GM18909 (cell line): ENCODE results near the gene EHMT1.
"Not testable (repeated sequence)": the region's sequence is repeated elsewhere in the genome, so short reads cannot be mapped to it uniquely, and the experiment has no call there.

Experiments used
- ATAC-seq: cut with Tn5 transposase; IDR thresholded peaks from one replicate; pipeline ENCODE4 v1.9.1; 2021; ENCODE audit warnings: mild to moderate bottlenecking; ENCODE audit not compliant: unreplicated experiment, poor library complexity

The EHMT1 gene

DNA sequence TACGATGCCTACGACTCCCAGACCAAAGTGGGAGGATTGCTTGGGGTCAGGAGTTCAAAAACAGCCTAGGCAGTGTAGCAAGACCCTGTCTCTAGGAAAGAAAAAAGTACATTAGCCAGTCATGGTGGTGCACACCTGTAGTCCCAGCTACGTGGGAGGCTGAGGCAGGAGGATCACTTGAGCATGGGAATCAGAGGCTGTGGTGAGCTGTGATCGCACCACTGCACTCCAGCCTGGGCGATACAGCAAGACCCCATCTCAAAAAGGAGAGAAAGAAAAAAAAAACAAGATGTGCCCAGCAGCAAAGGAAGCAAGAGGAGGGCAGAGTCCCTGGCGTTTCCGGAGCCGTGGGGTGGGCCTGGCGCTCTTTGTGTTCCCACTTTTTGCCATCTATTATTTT lies 179.3 kb downstream of the EHMT1 start:
- no peak for ATAC-seq

DNA sequence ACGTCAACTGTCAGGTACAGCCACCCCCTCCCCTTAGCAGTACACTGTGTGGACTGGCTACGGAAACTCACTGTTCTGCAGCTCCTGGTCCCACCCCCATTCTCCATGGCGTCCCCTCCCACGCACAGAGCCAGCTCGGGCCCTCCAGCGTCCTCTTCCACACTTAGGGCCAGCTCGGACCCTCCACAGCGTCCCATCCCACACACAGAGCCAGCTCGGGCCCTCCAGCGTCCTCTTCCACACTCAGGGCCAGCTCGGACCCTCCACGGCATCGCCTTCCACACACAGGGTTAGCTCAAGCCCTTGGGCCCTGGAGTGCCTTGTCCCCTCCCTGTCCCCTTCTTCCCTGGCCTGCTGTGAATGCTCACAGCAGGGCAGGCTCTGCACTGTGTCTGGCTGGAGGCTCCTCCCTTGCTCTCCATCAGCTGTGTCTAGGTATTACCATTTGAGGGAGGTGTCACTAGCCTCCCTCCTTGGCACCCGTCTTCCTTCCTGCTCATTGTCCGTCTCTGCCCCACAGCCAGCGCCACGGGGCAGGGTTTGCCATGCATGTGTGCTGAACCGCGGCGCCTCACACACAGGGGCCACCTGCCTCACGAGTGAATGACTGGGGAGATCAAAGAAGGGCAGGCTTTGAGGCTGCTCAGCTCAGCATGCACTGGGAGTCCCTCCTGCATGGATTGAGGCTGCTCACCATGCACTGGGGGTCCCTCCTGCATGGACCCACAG lies 180.3 kb downstream of the EHMT1 start:
- no peak for ATAC-seq

- ATAC-seq = no peak
These were observed 180.8 kb downstream of the EHMT1 start for GRCh38 chr9:137799630-137799983.

DNA sequence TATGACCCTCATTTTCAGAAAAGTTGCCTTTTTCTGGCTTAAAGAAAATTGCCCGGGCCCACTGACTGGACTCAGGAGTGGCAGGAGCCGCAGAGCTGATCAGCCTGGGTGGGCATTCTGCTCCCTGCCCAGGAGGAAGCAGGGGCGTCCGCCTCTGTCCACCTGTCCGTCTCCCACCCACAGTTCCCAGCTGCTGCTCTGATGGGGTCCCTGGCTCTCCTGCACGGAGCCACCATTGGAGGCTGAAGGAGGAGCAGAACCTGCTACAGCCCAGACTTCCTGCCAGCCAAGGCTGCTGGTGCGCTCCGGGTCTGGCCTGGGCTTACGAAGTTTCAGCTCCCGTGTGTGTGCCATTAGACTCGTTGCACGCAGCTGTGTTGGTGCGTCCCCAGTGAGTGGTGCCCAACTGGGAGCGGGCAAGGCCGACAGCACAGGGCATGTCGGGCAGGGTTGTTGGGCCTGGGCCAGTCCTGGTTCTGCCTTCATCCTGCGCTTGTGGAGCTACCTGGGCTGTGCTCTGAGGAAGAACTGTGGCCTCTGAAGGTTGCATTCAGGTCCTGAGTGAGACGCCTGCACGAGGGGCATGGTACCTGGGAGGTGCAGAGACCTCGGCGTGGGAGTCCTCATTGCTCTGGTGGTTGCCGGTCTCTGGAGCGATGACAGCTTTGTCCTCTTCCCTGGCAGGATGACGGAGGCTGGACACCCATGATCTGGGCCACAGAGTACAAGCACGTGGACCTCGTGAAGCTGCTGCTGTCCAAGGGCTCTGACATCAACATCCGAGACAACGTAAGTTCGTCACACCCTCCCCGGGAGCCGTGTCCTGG lies 181.6 kb downstream of the EHMT1 start:
- ATAC-seq = no peak

GRCh38 chr9:137801023-137801319 lies 182.2 kb downstream of the EHMT1 start:
- ATAC-seq = no peak

DNA sequence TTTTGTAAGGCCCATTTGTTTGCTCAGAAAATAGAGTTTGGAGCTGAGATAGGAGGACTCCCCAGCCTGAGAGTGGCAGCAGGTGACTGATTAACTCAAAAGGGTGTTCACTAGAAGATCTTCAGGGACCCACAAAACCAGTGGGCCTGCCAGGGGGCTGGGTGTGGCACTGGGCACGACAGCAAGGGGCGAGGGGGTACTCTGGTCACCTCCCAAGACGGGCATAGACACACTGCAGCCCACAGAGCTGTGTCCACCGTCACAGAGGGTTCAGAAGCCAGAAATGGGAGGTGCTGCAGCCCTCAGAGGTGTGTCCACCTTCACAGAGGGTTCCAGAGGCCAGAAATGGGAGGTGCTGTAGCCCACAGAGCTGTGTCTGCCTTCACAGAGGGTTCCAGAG lies 183.2 kb downstream of the EHMT1 start:
- no peak for ATAC-seq

GRCh38 chr9:137802521-137803243 lies 183.9 kb downstream of the EHMT1 start:
- ATAC-seq = no peak

GRCh38 chr9:137804908-137805630 lies 186.3 kb downstream of the EHMT1 start:
- ATAC-seq = no peak

GRCh38 chr9:137807721-137808703 lies 189.2 kb downstream of the EHMT1 start:
- no peak for ATAC-seq

DNA sequence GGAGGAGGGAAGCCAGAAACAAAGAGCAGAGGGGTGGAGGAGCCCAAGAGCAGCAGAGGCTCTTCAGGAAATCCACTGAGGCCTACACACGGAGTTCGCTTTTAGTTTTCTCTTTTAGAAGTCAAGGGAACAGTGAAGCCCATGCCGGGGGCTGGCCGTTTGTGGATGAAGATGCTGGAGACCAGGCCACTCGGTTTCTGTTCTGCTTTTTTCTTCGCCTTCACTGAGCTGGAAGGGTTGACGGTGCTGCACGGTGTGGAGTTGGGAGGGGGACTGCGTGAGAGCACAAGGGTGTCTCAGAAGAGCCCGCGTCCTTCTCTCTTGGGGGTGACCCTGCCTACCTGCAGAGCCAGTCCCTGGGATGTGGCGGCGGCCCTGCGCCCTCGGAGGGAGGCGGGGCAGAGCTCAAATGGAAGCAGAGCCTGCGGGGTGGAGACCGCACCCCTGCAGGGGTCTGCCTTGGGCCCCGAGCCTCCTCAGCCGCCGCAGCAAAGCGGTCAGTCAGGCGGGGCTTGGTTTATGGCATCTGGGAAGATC lies 190.3 kb downstream of the EHMT1 start:
- ATAC-seq = no peak

DNA sequence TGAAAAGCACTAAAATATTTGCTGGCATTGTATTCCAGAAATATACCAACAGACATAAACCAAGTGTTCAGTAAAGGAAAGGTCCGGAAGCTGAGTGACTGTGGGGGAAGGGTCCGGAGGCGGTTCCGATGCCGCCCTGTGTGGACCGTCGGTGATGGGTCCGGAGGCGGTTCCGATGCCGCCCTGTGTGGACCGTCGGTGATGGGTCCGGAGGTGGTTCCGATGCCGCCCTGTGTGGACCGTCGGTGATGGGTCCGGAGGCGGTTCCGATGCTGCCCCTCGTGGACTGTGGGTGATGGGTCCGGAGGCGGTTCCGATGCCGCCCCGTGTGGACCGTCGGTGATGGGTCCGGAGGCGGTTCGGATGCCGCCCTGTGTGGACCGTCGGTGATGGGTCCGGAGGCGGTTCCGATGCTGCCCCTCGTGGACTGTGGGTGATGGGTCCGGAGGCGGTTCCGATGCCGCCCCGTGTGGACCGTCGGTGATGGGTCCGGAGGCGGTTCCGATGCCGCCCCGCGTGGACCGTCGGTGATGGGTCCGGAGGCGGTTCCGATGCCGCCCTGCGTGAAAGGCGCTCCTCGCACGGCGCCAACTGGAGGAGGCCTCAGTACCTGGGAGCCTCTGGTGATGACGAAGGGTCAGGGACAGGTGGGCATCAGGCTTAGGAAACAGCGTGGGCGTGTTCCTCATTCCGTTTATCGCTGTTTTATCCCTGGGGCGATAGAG lies 191.1 kb downstream of the EHMT1 start:
- not testable (repeated sequence) for ATAC-seq

GRCh38 chr9:137811283-137811870 lies 192.6 kb downstream of the EHMT1 start:
- no peak for ATAC-seq

GRCh38 chr9:137812356-137813023 lies 193.7 kb downstream of the EHMT1 start:
- ATAC-seq = no peak

- no peak for ATAC-seq
These were observed 194.4 kb downstream of the EHMT1 start for GRCh38 chr9:137813167-137813566.

DNA sequence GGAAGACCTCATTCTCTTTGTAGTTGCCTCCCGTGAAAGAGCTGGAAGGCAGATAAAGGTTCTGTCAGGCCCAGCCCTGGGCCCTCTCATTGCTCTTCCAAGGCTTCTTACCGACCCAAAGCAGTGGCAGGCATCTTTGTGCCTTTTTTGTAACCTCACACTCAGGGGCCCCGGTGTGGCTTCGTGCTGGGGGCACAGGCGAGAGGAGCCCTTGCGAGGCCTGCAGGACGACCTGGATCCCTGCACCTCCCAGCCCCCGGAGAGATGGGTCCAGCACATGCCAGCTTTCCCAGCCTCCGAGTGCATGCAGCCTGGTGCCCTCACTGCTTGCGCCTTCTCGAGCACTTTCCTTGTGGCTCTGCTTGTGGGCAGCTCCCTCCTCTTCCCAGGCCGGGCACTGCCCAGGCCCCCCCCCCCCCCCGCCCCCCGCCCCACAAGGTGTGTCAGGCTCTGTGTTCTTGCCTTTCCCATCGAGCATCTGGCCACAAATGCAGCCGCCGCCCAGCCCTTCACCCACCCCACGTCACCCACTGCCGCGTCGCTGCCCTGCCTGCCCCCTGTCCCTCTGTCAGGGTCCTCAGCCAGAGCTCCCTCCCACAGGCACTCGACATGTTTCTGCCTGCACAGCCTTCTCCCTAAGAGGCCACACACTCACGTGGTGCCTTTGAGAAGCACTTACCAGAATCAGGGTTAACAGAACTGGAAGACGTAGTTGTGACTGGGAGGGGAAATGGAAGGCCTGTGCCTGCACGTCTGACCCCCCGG lies 195.0 kb downstream of the EHMT1 start:
- no peak for ATAC-seq

- no peak for ATAC-seq
These were observed 195.6 kb downstream of the EHMT1 start for GRCh38 chr9:137814436-137814835.

DNA sequence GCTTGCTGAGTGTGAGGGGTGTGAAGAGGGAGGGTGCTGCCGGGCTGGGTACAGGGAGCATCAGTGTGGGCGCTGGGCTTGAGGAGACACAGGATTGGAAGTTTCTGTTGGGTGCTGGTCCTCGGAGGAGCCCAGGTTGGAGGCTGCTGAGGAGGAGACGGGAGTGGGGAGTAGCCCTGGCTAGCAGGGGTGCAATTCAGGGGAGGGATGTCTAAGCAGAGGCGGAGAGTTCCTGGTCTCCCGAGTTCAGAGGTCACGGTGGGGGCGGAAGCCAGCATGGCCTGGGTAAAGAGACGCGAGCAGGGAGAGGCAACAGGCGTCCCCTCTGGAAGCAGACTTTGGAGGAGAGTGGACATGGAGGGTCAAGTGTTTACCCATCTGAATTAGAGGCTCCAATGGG lies 196.0 kb downstream of the EHMT1 start:
- no peak for ATAC-seq
